DND-41 (cell line): ENCODE data around the gene FXYD3.

Experiments
- CTCF ChIP-seq: IDR thresholded peaks from 2 replicates; pipeline ENCODE4 v1.5.1; 2012; ENCODE audit warnings: borderline replicate concordance, low read length, moderate library complexity, mild to moderate bottlenecking; ENCODE audit not compliant: poor library complexity, severe bottlenecking; ENCODE audit errors: extremely low read depth
- EZH2 ChIP-seq: IDR thresholded peaks from 3 replicates; pipeline ENCODE4 v1.6.1; 2012; ENCODE audit warnings: borderline replicate concordance, low read depth, mild to moderate bottlenecking, moderate library complexity, low read length, inconsistent platforms; ENCODE audit not compliant: severe bottlenecking

GRCh38 chr19:35106291-35106583, 9.4 kb upstream of the FXYD3 start:
- TF ChIP-seq CTCF (no peak), EZH2 (no peak)
